Upper lobe of left lung (tissue), 4 donors: ENCODE results near the gene DSC2.

Experiments used
- CTCF ChIP-seq, 6 experiments: fragments of 450-650 bp in 4 of 6; fragments of 200-600 bp in 2 of 6; sonication (generic) in 2 of 6; IDR thresholded peaks; one replicate each; pipeline ENCODE4 v1.5.1; 2016 to 2019; ENCODE audit warnings: antibody characterized with exemption in 6 of 6
- EP300 ChIP-seq, 4 donors: sonication (generic); formaldehyde crosslinking; IDR thresholded peaks; one replicate each; pipeline ENCODE4 v1.5.1; 2017; ENCODE audit warnings: antibody characterized with exemption in 4 of 4, control low read depth in 2 of 4
- POLR2A ChIP-seq, 4 donors: fragments of 450-650 bp; IDR thresholded peaks; one replicate each; pipeline ENCODE4 v1.5.1; 2016 to 2017; ENCODE audit warnings: antibody characterized with exemption in 4 of 4, mild to moderate bottlenecking in 2 of 4

DNA sequence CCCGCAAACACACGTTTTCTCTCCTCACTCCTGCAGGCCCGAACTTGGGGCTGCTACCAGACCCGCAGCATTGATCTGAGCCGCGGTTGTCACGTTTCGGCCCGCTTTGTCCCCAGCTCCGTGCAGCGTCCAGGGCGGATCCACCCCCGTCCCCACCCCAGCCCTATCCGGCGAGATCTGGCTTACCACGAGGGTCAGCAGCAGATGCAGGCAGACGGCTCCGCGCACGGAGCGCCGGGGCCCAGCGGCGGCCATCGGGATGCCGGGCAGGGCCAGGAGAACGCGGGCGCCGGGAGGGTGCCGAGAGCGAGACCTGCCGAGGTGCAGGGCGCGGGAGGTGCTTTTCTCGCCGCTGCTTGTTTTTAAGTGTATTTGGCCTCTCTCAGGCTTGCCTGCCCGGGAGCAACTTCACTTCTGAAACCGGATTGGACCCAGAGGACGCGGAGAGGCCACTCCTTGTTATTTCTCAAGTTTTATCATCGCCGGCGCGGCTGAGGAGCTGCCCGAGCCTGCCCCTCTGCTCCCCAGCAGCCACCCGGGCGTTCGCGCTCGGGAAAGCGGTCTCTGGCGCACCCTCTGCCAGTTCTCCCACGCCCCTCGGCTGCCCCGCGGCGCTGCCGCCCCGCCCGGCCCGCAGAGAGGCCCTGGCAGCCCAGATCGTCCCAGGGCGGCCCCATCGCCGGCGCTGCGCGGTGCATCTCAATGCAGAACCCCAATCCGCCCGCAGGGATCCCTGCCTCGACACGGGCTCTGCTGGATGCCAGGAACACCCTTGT is 59.6 kb downstream of the DSC2 start, which contains the start of gene DSC3:
- TF ChIP-seq CTCF (IDR thresholded peaks at IDR 0.05) (no peak), POLR2A (IDR thresholded peaks at IDR 0.05) (no peak), EP300 (IDR thresholded peaks at IDR 0.05) (no peak)
